HG03039 (cell line): Measurements from ENCODE around the gene RAN.
"Not testable (repeated sequence)": the region's sequence is repeated elsewhere in the genome, so short reads cannot be mapped to it uniquely, and the experiment has no call there.

Experiments
- ATAC-seq: cut with Tn5 transposase; IDR thresholded peaks from one replicate; pipeline ENCODE4 v1.9.1; 2021; ENCODE audit warnings: mild to moderate bottlenecking, moderate library complexity; ENCODE audit not compliant: unreplicated experiment

RAN gene

GRCh38 chr12:130849561-130850417 lies 22.1 kb upstream of the RAN start:
- ATAC-seq: no peak

- ATAC-seq: no peak
Observed at GRCh38 chr12:130850418-130851021, 21.3 kb upstream of the RAN start.

- ATAC-seq: no peak
Observed at GRCh38 chr12:130856088-130856487, 15.8 kb upstream of the RAN start.

- no peak for ATAC-seq
Observed at GRCh38 chr12:130858084-130858483, 13.8 kb upstream of the RAN start.

GRCh38 chr12:130859161-130859560 lies 12.7 kb upstream of the RAN start:
- no peak for ATAC-seq

GRCh38 chr12:130860311-130860710 lies 11.6 kb upstream of the RAN start:
- no peak for ATAC-seq

- ATAC-seq: no peak
Observed at GRCh38 chr12:130862161-130862560, 9.7 kb upstream of the RAN start.

- ATAC-seq: not testable (repeated sequence)
Observed at GRCh38 chr12:130862771-130863170, 9.1 kb upstream of the RAN start.

GRCh38 chr12:130863298-130863697 lies 8.6 kb upstream of the RAN start:
- no peak for ATAC-seq

- no peak for ATAC-seq
Observed at GRCh38 chr12:130868412-130868811, 3.5 kb upstream of the RAN start.

GRCh38 chr12:130870442-130871285 lies 1.2 kb upstream of the RAN start:
- ATAC-seq: peak; percentile 52

GRCh38 chr12:130872179-130873096 lies 572 bp downstream of the RAN start:
- ATAC-seq: peak; percentile 24

- no peak for ATAC-seq
Observed at GRCh38 chr12:130873106-130873795, 1.4 kb downstream of the RAN start.

- ATAC-seq: no peak
Observed at GRCh38 chr12:130873825-130874224, 2.0 kb downstream of the RAN start.

GRCh38 chr12:130874696-130875095 lies 2.8 kb downstream of the RAN start:
- ATAC-seq: no peak

GRCh38 chr12:130875193-130875592 lies 3.3 kb downstream of the RAN start:
- no peak for ATAC-seq

- ATAC-seq: not testable (repeated sequence)
Observed at GRCh38 chr12:130875708-130876107, 3.8 kb downstream of the RAN start.

- no peak for ATAC-seq
Observed at GRCh38 chr12:130876297-130876696, 4.4 kb downstream of the RAN start.

GRCh38 chr12:130876758-130877157 lies 4.9 kb downstream of the RAN start:
- ATAC-seq: no peak

- ATAC-seq: no peak
Observed at GRCh38 chr12:130877333-130877732, 5.5 kb downstream of the RAN start.
